Islet of Langerhans (tissue), 1 donor: ENCODE results near the gene BRD9.
"Not testable (repeated sequence)": the region's sequence is repeated elsewhere in the genome, so short reads cannot be mapped to it uniquely, and the experiment has no call there.

Experiments
- FAIRE-seq: peaks from one replicate; lab custom pipeline; 2011; peaks lifted over from hg19 to GRCh38; lab: Jason Lieb, UNC

The BRD9 gene

DNA sequence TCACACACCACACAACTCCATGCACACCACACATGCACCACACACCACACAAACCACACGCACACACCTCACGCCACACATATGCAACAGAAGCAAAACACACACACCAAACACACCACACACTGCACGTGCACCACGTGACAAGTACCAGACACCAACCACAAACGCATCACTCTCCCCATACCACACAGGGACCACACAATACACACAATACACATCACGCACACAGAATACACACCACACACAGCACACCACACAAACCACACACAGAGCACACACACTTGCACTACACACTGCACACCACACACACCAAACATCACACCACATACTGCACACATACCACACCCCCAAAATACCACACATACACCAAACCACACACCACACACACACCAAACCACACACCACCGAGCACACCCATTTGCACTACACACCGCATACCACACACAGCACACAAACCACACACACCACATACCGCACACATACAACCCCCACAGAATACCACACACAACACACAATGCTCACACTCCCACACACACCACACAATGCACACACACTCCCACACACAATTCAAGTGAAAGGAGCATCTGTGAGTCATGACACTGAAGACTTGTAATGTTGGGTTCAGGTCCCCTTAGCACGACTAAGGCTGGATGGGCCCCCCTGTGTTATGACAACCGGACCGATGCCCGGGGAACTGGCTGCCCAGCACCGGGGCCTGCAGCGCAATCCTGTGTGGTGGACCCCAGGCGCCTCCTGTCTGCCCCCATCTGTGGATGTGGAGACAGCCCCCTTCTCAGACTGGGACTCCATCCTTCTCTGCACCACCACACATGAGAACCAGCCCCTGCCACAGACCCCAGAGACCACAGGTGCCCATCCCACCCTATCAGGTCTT lies 35.8 kb downstream of the BRD9 start:
- no peak for FAIRE-seq

DNA sequence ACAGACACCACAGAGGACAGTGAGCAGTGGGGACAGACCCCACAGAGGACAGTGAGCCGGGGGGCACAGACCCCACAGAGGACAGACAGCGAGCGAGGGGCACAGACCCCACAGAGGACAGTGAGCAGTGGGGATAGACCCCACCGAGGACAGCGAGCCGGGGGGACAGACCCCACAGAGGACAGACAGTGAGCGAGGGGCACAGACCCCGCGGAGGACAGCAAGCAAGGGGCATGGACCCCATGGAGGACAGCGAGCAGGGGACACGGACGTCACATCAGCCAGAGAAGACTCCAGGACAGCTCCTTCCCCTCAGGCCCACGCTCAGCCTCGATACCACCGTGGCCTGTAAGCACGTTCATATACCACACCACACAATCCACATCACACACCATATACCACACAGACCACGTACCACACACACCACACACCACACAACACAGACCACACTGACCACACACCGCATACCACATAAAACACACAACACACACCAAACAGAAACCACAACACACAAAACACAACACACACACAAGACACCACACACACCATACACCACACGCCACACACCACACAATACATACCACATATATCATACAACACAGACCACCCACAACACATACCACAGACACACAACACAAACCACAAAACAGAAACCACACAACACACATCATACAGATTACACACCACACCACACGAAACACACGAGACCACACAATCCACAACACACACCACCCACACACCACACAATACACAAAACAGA lies 36.6 kb downstream of the BRD9 start:
- FAIRE-seq = no peak

GRCh38 chr5:854966-855743 lies 37.4 kb downstream of the BRD9 start:
- FAIRE-seq = no peak

GRCh38 chr5:854217-854616 lies 38.4 kb downstream of the BRD9 start:
- FAIRE-seq = no peak

DNA sequence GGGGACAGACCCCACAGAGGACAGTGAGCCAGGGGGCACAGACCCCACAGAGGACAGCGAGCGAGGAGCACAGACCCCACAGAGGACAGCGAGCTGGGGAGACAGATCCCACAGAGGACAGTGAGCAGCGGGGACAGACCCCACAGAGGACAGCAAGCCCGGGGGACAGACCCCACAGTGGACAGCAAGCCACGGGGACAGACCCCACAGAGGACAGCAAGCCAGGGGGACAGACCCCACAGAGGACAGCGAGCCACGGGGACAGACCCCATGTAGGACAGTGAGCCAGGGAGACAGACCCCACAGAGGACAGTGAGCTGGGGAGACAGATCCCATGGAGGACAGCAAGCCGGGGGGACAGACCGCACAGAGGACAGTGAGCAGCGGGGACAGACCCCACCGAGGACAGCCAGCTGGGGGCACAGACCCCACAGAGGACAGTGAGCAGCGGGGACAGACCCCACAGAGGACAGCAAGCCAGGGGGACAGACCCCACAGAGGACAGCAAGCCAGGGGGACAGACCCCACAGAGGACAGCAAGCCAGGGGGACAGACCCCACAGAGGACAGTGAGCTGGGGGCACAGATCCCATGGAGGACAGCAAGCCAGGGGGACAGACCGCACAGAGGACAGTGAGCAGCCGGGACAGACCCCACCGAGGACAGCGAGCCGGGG lies 39.0 kb downstream of the BRD9 start:
- not testable (repeated sequence) for FAIRE-seq

GRCh38 chr5:852431-853401 lies 39.9 kb downstream of the BRD9 start:
- no peak for FAIRE-seq

GRCh38 chr5:852018-852417 lies 40.6 kb downstream of the BRD9 start:
- no peak for FAIRE-seq

DNA sequence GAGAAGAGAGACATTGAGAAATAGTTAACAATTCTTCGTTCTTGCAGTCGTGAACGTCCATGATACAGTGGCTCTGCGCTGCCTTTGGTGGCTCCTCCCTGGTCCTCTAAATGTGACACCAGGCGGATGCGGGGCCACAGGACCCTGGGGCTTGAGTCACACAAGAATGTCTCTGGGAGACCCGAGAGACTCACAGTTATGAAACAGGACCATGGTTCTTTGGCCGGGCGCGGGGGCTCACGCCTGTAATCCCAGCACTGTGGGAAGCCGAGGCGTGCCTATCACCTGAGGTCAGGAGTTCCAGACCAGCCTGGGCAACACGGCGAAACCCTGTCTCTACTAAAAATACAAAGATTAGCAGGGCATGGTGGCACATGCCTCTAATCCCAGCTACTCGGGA lies 41.0 kb downstream of the BRD9 start:
- no peak for FAIRE-seq

GRCh38 chr5:851076-851475 lies 41.5 kb downstream of the BRD9 start:
- no peak for FAIRE-seq

- FAIRE-seq = no peak
These were observed 42.0 kb downstream of the BRD9 start, which contains the start of gene ZDHHC11 for GRCh38 chr5:850511-851006. Gene ZDHHC11, minus strand, starts transcription at chr5:850986. Its CDS starts 384 bp downstream, at chr5:850602.

DNA sequence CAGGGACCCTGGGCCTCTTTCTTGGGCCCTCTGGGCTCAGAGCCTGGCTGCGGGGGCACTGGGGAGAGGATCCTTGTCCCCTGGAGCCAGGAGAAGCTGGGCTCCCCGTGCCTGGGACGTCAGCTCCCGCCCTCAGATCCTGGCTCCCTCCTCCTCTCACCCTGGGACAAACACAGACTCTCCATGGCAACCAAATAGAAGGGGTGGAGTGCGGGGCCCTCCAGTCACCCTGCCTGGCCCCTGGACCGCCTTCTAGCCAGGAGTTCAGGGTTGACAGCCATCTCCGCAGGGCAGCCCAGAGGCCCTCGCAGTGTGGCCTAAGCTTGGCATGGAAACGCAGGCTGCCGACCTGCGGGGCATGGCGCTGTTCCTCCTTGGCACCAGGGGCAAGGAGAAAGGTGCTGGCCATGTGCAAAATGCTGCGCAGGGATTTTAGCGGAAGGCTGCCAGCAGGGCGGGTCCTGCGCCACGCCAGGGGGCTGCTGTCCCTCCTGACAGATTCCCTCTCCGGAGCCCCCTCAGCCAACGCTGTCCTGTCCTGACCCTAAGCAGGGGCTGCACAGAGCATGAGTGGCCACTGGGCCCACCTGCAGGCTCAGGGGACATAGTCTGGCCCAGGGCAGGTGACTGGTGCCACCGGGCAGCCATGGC lies 42.8 kb downstream of the BRD9 start:
- FAIRE-seq = no peak

DNA sequence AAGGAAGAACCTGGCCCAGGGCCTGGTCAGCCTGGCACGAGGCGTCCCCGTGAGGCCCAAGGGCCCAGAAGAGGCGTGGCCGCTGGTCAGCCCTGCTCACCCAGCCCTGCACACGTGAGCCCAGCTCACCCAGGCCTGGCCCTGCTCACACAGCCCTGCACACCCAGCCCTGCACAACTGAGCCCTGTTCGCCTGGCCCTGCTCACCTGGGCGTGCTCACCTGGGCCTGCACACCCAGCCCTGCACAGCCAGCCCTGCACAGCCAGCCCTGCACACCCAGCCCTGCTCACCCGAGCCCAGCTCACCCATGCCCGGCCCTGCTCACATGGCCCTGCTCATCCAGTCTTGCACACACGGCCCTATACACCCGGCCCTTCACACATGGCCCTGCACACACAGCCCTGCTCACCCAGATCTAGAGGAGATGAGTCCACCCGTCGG lies 43.9 kb downstream of the BRD9 start:
- no peak for FAIRE-seq

- not testable (repeated sequence) for FAIRE-seq
These were observed 44.9 kb downstream of the BRD9 start for GRCh38 chr5:847736-848135.

- FAIRE-seq = not testable (repeated sequence)
These were observed 45.4 kb downstream of the BRD9 start for GRCh38 chr5:847212-847611.

DNA sequence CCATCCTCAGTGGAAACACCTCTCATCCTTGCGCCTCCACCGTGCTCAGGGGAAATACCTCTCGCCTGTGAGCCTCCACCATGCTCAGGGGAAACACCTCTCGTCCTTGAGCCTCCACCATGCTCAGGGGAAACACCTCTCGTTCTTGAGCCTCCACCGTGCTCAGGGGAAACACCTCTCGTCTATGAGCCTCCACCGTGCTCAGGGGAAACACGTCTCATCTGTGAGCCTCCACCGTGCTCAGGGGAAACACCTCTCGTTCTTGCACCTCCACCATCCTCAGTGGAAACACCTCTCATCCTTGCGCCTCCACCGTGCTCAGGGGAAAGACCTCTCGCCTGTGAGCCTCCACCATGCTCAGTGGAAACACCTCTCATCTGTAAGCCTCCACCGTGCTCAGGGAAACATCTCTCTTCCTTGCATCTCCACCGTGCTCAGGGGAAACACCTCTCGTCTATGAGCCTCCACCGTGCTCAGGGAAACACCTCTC lies 46.0 kb downstream of the BRD9 start:
- FAIRE-seq = not testable (repeated sequence)

DNA sequence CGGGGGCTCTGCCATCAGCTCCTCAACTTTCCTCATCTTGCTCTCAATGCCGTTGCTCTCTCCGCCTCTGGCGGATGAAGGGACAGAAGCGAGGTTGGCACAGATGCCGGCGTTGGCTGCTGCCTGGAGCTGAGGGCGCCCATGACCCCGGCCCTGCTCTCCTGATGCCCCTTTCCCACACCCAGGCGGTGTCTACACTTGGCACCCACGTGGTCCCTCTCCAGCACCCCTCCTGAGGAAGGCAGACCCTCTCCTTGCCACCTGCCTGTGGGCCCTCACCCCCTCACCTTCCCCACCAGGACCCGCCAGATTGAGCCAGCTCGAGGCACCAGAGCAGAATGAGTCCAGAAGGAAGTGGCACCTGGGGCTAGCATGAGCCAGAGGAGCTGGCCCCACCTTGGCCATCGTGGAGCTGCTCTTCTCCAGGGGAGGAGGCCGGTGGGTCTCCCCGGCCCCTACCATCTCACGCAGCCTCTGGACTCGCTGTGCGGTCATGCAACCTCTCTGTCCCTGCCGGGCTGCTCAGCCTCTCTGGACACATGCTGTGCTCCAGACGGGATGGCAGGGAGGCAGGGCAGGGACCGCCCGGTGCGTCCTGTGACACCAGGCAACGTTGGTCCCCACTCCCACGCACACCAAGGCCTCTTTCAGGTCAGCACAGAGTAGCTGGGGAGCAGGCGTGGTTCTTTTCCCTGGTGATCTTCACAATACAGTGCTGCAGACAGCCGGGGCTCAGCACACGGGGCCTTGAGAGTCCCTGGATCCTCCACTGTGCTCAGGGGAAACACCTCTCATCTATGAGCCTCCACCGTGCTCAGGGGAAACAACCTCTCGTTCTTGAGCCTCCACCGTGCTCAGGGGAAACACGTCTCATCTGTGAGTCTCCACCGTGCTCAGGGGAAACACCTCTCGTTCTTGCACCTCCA lies 46.7 kb downstream of the BRD9 start:
- not testable (repeated sequence) for FAIRE-seq

- FAIRE-seq = not testable (repeated sequence)
These were observed 47.4 kb downstream of the BRD9 start for GRCh38 chr5:845031-845675.

GRCh38 chr5:844426-844825 lies 48.2 kb downstream of the BRD9 start:
- not testable (repeated sequence) for FAIRE-seq
